Activated T-cell treated with anti-CD3 and anti-CD28 coated beads, Interleukin-2, amount 50 U/mL, for 24 hours (primary cell): Measurements from ENCODE around the gene NPTXR.

Source experiments
- DNase-seq: peaks from one replicate; pipeline ENCODE4 v3.0.0-alpha.2; 2020
- H3K27ac Mint-ChIP-seq: 2 replicates; pipeline ENCODE4 v1.8.0; 2020; ENCODE audit warnings: mild to moderate bottlenecking, mixed read lengths
- H3K27me3 Mint-ChIP-seq: 2 replicates; pipeline ENCODE4 v1.8.0; 2020; ENCODE audit warnings: mixed read lengths
- H3K36me3 Mint-ChIP-seq: 2 replicates; pipeline ENCODE4 v1.8.0; 2020; ENCODE audit warnings: low read depth, mixed read lengths
- H3K4me1 Mint-ChIP-seq: 2 replicates; pipeline ENCODE4 v1.8.0; 2020; ENCODE audit warnings: low read depth, mixed read lengths
- H3K4me3 Mint-ChIP-seq: 2 replicates; pipeline ENCODE4 v1.8.0; 2020; ENCODE audit warnings: mild to moderate bottlenecking, moderate library complexity, mixed read lengths
- H3K9me3 Mint-ChIP-seq: 2 replicates; pipeline ENCODE4 v1.8.0; 2020; ENCODE audit warnings: mixed read lengths

NPTXR gene

GRCh38 chr22:38774496-38775166, 69.2 kb downstream of the NPTXR start:
- no peaks in the 10 kb centered on the region for H3K27me3 Mint-ChIP-seq
- no peak overlapping the region for H3K27ac Mint-ChIP-seq
- H3K4me3 Mint-ChIP-seq: no peak overlapping the region
- no peaks in the 10 kb centered on the region for H3K9me3 Mint-ChIP-seq
- no peaks in the 10 kb centered on the region for H3K4me1 Mint-ChIP-seq
- DNase-seq: no peak
- H3K36me3 Mint-ChIP-seq: no peaks in the 10 kb centered on the region

GRCh38 chr22:38773363-38773946, 70.4 kb downstream of the NPTXR start:
- no peak overlapping the region for H3K4me3 Mint-ChIP-seq
- H3K4me1 Mint-ChIP-seq: peaks cover 2% of the 10 kb centered on the region
- H3K9me3 Mint-ChIP-seq: no peaks in the 10 kb centered on the region

GRCh38 chr22:38772623-38772873, 71.3 kb downstream of the NPTXR start:
- Mint-ChIP-seq H3K9me3 (no peaks in the 10 kb centered on the region), H3K27me3 (no peaks in the 10 kb centered on the region), H3K27ac (no peak overlapping the region)

More at GRCh38 chr22:38773363-38773946, 70.4 kb downstream of the NPTXR start:
- Mint-ChIP-seq H3K27me3 (no peaks in the 10 kb centered on the region), H3K27ac (no peak overlapping the region), H3K36me3 (no peaks in the 10 kb centered on the region)
- DNase-seq: no peak

GRCh38 chr22:38770257-38770949, 73.4 kb downstream of the NPTXR start:
- DNase-seq: no peak
- Mint-ChIP-seq H3K4me3 (no peak overlapping the region), H3K4me1 (peaks cover 6% of the 10 kb centered on the region), H3K27ac (no peak overlapping the region), H3K9me3 (no peaks in the 10 kb centered on the region), H3K36me3 (no peaks in the 10 kb centered on the region), H3K27me3 (no peaks in the 10 kb centered on the region)

More at GRCh38 chr22:38772623-38772873, 71.3 kb downstream of the NPTXR start:
- peaks cover 2% of the 10 kb centered on the region for H3K4me1 Mint-ChIP-seq
- H3K36me3 Mint-ChIP-seq: no peaks in the 10 kb centered on the region
- no peak for DNase-seq
- no peak overlapping the region for H3K4me3 Mint-ChIP-seq
